GM18951 (cell line): ENCODE results near the gene SLC9C2.
"Not testable (repeated sequence)": the region's sequence is repeated elsewhere in the genome, so short reads cannot be mapped to it uniquely, and the experiment has no call there.

Source experiments
- POLR2A ChIP-seq: IDR thresholded peaks from 4 replicates; pipeline ENCODE4 v1.6.1; 2011; ENCODE audit warnings: mild to moderate bottlenecking; ENCODE audit not compliant: insufficient read length, insufficient read depth; ENCODE audit errors: extremely low read depth
- in situ Hi-C: fragments of 300-500 bp; cut with MboI; formaldehyde crosslinking; loops from one replicate; pipeline ENCODE4 v1.12.0; 2022; ENCODE audit warnings: low sequenced_read_pairs, mixed read lengths, inconsistent platforms; ENCODE audit not compliant: unreplicated experiment

Gene SLC9C2

DNA sequence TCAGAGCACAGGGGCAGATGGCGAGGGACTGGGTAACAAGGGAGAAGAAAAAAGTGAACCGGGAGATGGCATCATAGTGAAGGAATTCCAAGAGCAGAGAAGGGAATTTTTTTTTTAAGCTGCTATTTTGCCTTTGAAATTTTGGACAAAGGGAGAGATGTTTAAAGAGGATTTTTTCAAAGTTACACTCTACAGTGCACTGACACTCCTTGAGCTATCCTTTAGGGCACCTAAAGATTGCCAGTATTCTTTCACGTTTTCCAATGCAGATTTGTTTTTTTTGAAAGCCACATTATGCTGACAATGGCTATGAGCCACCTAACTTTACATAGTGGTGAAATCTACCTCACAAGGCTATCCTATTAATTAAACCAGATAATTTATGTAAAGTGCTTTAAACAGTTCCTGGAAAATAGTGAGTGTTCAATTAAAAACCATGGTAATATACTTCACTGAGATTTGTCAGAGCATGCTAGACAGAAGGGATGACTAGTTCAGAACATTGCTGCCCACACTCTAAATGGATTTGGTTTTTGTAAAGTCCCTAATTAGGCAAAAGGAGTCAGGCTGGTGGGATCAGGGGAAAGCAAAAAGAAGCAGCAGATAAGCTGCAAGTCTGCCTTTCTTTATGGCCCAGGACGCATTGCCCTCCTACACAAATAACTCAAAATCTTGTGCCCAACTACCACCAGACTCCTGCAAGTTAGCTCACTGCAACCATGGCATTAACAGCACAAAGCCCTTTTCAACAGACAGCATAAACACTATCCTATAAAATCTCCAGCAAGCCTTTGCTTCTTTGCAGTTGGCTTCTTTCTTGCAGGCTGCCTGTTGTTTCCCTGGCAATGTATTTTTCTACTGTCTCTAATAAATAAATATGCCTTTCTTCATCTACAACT lies 71.8 kb downstream of the SLC9C2 start:
- in situ Hi-C loops, result no loop called here
- no peak for TF ChIP-seq POLR2A

DNA sequence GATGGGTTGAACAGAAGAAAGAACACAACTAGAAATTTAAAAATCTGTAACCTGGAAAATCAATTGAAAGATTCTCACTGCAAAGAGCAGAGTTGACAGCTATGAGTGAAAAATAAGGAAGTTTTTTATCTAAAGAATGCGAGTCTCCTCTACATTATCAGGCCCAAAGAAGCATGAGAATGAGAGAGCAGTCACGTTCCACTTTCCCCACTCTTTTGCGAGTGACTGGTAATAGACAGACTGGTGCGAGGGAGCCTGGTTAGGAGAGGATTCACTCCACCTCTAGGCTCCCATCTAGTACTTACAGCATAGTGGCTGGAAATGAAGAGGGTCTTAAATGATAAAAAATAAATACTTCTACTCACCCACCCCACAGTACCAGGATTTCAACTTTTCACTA lies 73.8 kb downstream of the SLC9C2 start:
- in situ Hi-C loops, result no loop called here
- TF ChIP-seq POLR2A, result no peak

- TF ChIP-seq POLR2A, result no peak
- in situ Hi-C loops, result no loop called here
These were observed 75.6 kb downstream of the SLC9C2 start for GRCh38 chr1:173527151-173527826.

GRCh38 chr1:173525926-173526325 lies 76.9 kb downstream of the SLC9C2 start:
- in situ Hi-C loops, result no loop called here
- no peak for TF ChIP-seq POLR2A

DNA sequence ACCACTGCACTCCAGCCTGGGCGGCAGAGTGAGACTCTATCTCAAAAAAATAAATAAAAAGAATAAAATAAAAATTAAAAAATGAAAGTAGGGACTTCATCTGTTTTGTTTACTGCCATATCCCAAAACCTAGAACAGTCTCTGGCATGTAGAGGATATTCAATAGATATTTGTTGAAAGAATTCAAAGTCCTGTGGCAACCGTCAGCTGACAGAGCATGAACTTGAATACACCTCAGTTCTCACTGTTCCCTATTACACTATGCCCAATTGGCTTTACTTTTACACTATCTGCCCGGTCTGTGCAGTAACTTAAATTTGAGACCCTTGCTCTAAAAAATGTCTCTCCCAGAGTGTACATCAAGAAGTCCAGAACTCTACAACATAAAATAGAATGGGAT lies 79.5 kb downstream of the SLC9C2 start:
- no peak for TF ChIP-seq POLR2A
- in situ Hi-C loops, result no loop called here

DNA sequence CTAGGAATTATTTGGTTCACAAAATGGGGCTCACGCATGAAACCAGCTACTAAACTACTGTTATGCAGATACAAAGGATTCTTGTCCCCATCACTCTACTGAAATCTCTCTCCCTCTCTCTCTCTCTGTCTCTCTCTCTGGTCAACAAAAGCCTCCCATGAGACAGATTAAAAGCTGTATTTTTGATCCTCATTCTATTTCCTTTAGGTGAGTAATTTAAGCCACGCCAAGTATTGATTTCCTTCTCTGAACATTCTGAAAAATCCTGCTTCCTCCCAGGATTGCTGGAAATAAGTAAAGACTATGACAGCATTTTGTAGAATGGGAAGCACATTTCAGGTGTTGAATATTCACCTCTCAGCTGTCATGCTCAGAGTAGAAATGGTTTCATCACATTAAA lies 82.1 kb downstream of the SLC9C2 start:
- in situ Hi-C loops, result no loop called here
- no peak for TF ChIP-seq POLR2A

DNA sequence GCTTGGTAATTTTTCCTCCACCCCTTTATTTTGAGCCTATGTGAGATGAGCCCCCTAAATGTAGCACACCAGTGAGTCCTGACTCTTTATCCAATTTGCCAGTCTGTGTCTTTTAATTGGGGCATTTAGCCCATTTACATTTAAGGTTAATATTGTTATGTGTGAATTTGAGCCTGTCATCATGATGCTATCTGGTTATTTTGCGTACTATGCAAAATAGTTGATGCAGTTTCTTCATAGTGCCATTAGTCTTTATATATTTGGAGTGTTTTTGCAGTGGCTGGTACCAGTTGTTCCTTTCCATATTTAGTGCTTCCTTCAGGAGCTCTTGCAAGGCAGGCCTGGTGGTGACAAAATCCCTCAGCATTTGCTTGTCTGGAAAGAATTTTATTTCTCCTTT lies 88.4 kb downstream of the SLC9C2 start:
- in situ Hi-C loops, result not testable (repeated sequence)

GRCh38 chr1:173509797-173510196 lies 93.1 kb downstream of the SLC9C2 start:
- in situ Hi-C loops, result no loop called here
- no peak for TF ChIP-seq POLR2A

- in situ Hi-C loops, result no loop called here
- TF ChIP-seq POLR2A, result no peak
These were observed 94.3 kb downstream of the SLC9C2 start for GRCh38 chr1:173508541-173508940.

GRCh38 chr1:173507847-173508209 lies 95.0 kb downstream of the SLC9C2 start:
- TF ChIP-seq POLR2A, result no peak
- in situ Hi-C loops, result no loop called here

DNA sequence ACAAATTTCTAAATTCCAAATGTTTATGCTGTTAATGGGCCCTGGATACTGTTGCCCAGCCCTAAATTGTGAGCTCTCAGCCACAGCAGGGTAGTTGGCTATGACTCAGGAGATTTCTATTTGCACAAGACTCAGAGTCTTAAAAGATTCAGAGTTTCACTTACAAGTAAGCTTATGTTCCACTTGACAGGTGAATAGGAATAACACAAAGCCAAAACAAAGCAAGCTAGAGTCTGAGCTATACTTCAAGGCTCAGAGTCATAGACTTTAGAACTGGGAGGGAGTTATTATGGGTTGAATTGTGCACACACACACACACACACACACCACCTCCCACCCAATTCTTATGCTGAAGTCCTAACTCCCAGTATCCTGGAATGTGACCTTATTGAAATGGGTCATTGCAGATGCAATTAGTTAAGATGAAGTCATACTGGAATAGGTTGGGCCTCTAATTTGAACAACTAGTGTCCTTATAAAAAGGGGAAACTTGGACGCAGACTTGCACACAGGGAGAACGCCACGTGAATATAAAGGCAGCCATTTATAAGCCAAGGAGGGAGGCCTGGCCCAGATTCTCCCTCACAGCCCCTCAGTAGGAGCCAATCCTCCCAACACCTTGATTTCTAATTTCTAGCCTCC lies 95.5 kb downstream of the SLC9C2 start:
- in situ Hi-C loops, result no loop called here
- no peak for TF ChIP-seq POLR2A

DNA sequence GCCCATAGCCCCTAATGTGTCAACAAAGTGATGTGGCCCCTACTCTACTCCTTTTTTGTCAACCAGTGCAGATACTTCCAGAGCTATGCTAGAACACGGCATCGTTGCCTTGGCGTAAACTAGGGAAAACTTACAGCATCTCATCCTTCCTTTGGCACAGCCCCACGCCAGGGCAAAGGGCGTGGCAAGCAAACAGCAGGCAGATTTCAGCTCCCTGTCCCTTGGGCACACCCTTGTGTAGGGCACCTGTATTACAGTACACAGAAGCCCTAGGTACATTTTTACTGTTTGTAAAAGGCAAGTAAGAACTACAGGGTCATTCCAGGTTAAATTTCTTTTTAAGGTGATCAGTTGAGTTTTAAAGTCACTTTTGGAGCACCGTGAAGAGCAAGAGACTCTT lies 96.4 kb downstream of the SLC9C2 start:
- no peak for TF ChIP-seq POLR2A
- in situ Hi-C loops, result no loop called here

- TF ChIP-seq POLR2A, result no peak
- in situ Hi-C loops, result no loop called here
These were observed 97.5 kb downstream of the SLC9C2 start for GRCh38 chr1:173505391-173505790.

DNA sequence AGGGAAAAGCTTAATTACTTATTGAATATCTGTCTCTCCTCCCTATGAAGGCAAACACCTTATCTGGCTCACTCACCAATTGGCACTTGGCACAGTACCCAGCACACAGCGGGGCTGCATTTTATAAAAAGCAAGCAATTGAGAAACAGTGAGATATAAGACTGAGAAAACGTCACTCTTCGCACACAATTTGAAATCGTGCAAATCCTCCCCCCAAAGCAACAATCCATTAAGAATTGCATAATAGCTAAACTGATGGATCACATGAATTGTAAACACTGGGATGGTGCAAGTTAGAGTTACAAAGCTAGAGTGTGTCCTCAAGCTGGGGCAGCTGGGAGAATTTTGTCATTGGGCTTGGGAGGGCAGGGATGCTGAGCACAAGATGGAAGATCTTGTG lies 98.6 kb downstream of the SLC9C2 start:
- in situ Hi-C loops, result no loop called here
- TF ChIP-seq POLR2A, result no peak
